A673 (cell line): ENCODE data around the gene UBE2L3. TPM values are rescaled to one million over a fixed set of nuclear protein-coding genes. Genes with fewer than 3 reads are reported as not detected.
A peak's percentile ranks its signal among the peaks of the same experiment; 100 is the strongest.

ENCODE experiments used
- BruUV-seq: library from RNA; stranded (reverse); fragments of 400-500 nt; replicated peaks from 2 replicates; lab custom pipeline; 2021; lab: Mats Ljungman, UMichigan
- CTCF ChIA-PET: fragments of 300-600 bp; sonication (Branson Sonifier 250); formaldehyde crosslinking; loops from one replicate; lab custom pipeline; 2022; ENCODE audit warnings: antibody characterized with exemption; lab: Charles Lee
- POLR2A ChIA-PET: fragments of 300-600 bp; sonication (Branson Sonifier 250); formaldehyde crosslinking; loops from one replicate; lab custom pipeline; 2022; ENCODE audit warnings: antibody characterized with exemption; ENCODE audit not compliant: low non-redundant PET; lab: Charles Lee
- DNase-seq: peaks from one replicate; pipeline ENCODE4 v3.0.0-alpha.2; 2015; ENCODE audit warnings: low spot score
- H3K27ac ChIP-seq: fragments of 200-600 bp; sonication (generic); 2 replicates; pipeline ENCODE4 v1.5.1; 2016; ENCODE audit warnings: mixed run types, low read depth, mild to moderate bottlenecking, mixed read lengths, antibody characterized with exemption, low read length; ENCODE audit not compliant: poor library complexity, severe bottlenecking
- H3K27me3 ChIP-seq: fragments of 200-600 bp; sonication (generic); replicated peaks from 2 replicates; pipeline ENCODE4 v1.6.1; 2017; ENCODE audit warnings: mixed run types, low read depth, mild to moderate bottlenecking, mixed read lengths, antibody characterized with exemption, low read length; ENCODE audit not compliant: insufficient read depth, poor library complexity
- H3K36me3 ChIP-seq: fragments of 200-600 bp; sonication (generic); 2 replicates; pipeline ENCODE4 v1.6.1; 2016; ENCODE audit warnings: mixed run types, mild to moderate bottlenecking, mixed read lengths, antibody characterized with exemption, low read length; ENCODE audit not compliant: insufficient read depth, poor library complexity, severe bottlenecking
- H3K4me1 ChIP-seq: fragments of 200-600 bp; sonication (generic); 2 replicates; pipeline ENCODE4 v1.6.1; 2017; ENCODE audit warnings: mixed run types, mild to moderate bottlenecking, mixed read lengths, antibody characterized with exemption, low read length; ENCODE audit not compliant: insufficient read depth, poor library complexity, severe bottlenecking
- H3K4me3 ChIP-seq: fragments of 200-600 bp; sonication (generic); 2 replicates; pipeline ENCODE4 v1.5.1; 2016; ENCODE audit warnings: low read depth, mixed run types, mild to moderate bottlenecking, mixed read lengths, low read length; ENCODE audit not compliant: poor library complexity, severe bottlenecking
- H3K9me3 ChIP-seq: fragments of 200-600 bp; sonication (generic); 2 replicates; pipeline ENCODE4 v1.6.1; 2016; ENCODE audit warnings: mixed run types, low read depth, mild to moderate bottlenecking, mixed read lengths, antibody characterized with exemption, low read length; ENCODE audit not compliant: poor library complexity, severe bottlenecking
- CTCF ChIP-seq: fragments of 300-800, 200-600 bp; sonication (generic); conservative IDR thresholded peaks from 2 replicates; pipeline ENCODE4 v1.5.1; 2017; ENCODE audit warnings: low read depth, mild to moderate bottlenecking, antibody characterized with exemption, low read length, moderate library complexity, mixed read lengths
- EZH2 ChIP-seq: fragments of 200-600 bp; sonication (generic); IDR thresholded peaks from 2 replicates; pipeline ENCODE4 v1.6.1; 2017; ENCODE audit warnings: borderline replicate concordance, low read depth, mild to moderate bottlenecking, mixed read lengths, antibody characterized with exemption, low read length; ENCODE audit not compliant: poor library complexity, severe bottlenecking
- intact Hi-C: fragments of 100-400 bp; cut with micrococcal nuclease; formaldehyde crosslinking; loops from one replicate; pipeline ENCODE4 v1.10.0; 2022; ENCODE audit not compliant: unreplicated experiment
- total RNA-seq: library from RNA; stranded (reverse); gene quantifications from 2 replicates; pipeline ENCODE4 v1.2.3, GENCODE V29; 2021

The UBE2L3 gene
- total RNA-seq, 1 experiment from 2014 or later = 118 TPM

DNA sequence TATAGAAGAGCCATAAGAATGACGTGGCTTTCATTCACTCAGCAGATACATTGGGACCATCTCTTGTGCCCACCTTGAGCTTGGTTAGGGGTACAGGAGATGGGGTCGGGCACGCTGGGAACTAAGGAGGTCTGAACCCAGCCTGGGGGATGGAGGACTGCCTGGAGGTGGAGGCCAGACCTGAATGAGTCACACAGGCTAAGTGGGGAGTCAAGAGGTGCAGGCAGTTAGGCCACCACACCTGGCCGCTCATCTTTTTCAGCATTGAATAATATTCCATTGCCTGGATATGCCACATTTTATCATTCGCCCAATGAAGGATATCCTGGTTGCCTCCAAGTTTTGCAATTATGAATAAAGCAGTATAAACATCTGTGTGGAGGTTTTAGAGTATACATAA lies 94.5 kb downstream of the UBE2L3 start:
- DNase-seq = no peak
- no peaks in the 10 kb centered on the region for H3K36me3 ChIP-seq
- peaks cover 1% of the 10 kb centered on the region for H3K4me1 ChIP-seq
- ChIA-PET CTCF (no interaction called here), POLR2A (no interaction called here)
- TF ChIP-seq EZH2 = no peak
- TF ChIP-seq CTCF = no peak
- no TSS peak for BruUV-seq
- no peaks in the 10 kb centered on the region for H3K27me3 ChIP-seq
- intact Hi-C loops = no loop called here
- no peaks in the 10 kb centered on the region for H3K9me3 ChIP-seq
- no peak overlapping the region for H3K27ac ChIP-seq
- H3K4me3 ChIP-seq = no peak overlapping the region

DNA sequence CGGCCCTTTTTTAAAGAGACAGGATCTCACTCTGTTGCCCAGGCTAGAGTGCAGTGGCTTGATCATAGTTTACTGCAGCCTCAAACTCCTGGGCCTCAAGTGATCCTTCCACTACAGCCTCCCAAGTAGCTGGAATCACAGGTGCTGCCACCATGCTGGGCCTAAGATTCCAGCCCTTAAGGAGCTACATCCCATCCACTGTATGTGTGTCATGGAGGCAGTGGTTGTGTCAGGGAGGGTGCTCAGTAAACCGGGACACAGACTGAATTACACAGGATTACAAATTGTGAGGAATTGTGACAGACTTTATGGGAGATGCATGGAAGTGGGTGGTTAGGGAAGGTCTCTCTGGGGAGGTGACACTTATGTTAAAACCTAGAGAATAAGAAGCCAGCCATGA lies 96.2 kb downstream of the UBE2L3 start:
- no peak overlapping the region for H3K27ac ChIP-seq
- H3K27me3 ChIP-seq = no peaks in the 10 kb centered on the region
- intact Hi-C loops = no loop called here
- peaks cover 4% of the 10 kb centered on the region for H3K4me1 ChIP-seq
- CTCF ChIA-PET = no interaction called here
- no TSS peak for BruUV-seq
- no peak for DNase-seq
- POLR2A ChIA-PET = no interaction called here
- no peak for TF ChIP-seq EZH2
- no peaks in the 10 kb centered on the region for H3K9me3 ChIP-seq
- H3K36me3 ChIP-seq = no peaks in the 10 kb centered on the region
- H3K4me3 ChIP-seq = no peak overlapping the region

DNA sequence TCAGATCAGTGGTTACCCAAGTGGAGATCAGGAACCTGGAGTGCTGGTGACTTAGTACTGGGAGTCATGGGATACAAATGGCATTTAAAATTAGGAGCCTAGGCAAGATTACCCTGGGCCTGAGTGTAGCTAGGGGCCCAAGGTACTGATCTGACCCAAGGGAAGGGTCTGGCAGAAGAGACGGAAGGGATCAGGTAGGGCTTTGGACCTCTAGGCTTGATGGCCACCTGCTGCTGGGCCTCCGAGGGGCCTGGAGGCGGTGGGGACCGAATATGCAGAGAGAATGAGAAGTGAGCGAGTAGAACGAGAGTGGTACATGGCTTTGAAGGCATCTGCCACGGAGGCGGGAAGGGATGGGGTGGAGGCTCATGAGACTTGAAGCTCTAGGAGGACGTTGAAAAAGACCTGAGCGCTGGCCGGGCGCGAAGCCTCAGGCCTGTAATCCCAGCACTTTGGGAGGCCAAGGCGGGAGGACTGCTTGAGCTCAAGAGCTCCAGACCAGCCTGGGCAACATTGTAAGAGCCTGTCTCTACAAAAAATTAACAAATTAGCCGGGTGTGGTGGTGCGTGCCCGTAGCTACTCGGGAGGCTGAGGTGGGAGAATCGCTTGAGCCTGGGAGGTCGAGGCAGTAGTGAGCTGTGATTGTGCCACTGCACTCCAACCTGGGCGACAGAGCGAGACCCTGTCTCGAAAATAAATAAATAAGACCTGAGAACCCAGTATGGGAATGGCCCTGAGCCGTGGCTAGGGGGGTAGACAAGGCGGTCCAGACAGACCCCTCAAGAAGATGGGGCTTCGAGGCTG lies 97.7 kb downstream of the UBE2L3 start:
- intact Hi-C loops = no loop called here
- no peak for DNase-seq
- TF ChIP-seq CTCF (no peak), EZH2 (no peak)
- ChIA-PET POLR2A (no interaction called here), CTCF (interaction anchor here (0.8 kb wide), 2 partner anchors 18 to 287 kb away, joined by 3 to 4 read pairs; partner anchors contain the start of gene PPM1F)
- Histone ChIP-seq H3K4me1 (peaks cover 4% of the 10 kb centered on the region), H3K27ac (peak overlapping the region; percentile 82), H3K27me3 (no peaks in the 10 kb centered on the region), H3K4me3 (peak overlapping the region; percentile 72), H3K36me3 (peaks cover 1% of the 10 kb centered on the region), H3K9me3 (no peaks in the 10 kb centered on the region)
- BruUV-seq = no TSS peak

DNA sequence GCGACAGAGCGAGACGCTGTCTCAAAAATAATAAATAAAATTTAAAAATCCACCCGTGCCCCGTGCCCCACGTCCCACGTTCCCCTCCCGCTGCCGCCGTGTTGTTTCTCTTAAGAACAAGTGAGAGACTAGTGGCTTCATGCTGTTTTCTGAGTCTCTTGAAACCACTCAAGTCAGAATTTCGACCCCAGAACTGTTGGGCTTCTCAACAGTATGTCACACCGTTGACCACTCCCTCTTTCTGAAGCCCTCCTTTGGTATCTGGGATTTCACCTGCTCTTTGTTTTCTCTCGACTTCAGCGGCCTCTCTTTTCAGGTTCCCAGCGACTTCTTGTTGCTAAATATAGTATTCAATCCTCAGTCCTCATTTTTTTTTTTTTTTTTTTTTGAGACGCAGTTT lies 99.3 kb downstream of the UBE2L3 start:
- H3K36me3 ChIP-seq = peaks cover 7% of the 10 kb centered on the region
- H3K4me3 ChIP-seq = peak overlapping the region; percentile 72
- no peak for TF ChIP-seq EZH2
- no peak for TF ChIP-seq CTCF
- ChIA-PET CTCF (no interaction called here), POLR2A (no interaction called here)
- intact Hi-C loops = no loop called here
- H3K27me3 ChIP-seq = no peaks in the 10 kb centered on the region
- no peak overlapping the region for H3K27ac ChIP-seq
- H3K9me3 ChIP-seq = no peaks in the 10 kb centered on the region
- no peak for DNase-seq
- no TSS peak for BruUV-seq
- peaks cover 4% of the 10 kb centered on the region for H3K4me1 ChIP-seq
